Liver (tissue), 9 donors: Measurements from ENCODE around the gene PPP1R3G. TPM values are rescaled to one million over a fixed set of nuclear protein-coding genes. Genes with fewer than 3 reads are reported as not detected.

ENCODE experiments used
- DNase-seq: peaks from one replicate; pipeline ENCODE4 v3.0.0-alpha.2; 2017; ENCODE audit warnings: low spot score
- H3K27ac ChIP-seq, 2 donors: one replicate each; pipeline ENCODE4 v1.7.0; 2013; ENCODE audit warnings: inconsistent platforms in 2 of 2, low read length in 2 of 2, control low read depth in 1 of 2, low read depth in 1 of 2, mild to moderate bottlenecking in 1 of 2
- H3K27me3 ChIP-seq, 4 donors: one replicate each; pipeline versions ENCODE4 v1.6.1 to v1.7.0; 2013; ENCODE audit warnings: low read length in 3 of 4, inconsistent platforms in 1 of 4, mild to moderate bottlenecking in 1 of 4, moderate library complexity in 1 of 4; ENCODE audit not compliant: control insufficient read depth in 4 of 4, insufficient read depth in 4 of 4
- H3K36me3 ChIP-seq, 4 donors: one replicate each; pipeline versions ENCODE4 v1.6.1 to v1.7.0; 2013; ENCODE audit warnings: low read length in 3 of 4, mild to moderate bottlenecking in 3 of 4, low read depth in 1 of 4, moderate library complexity in 1 of 4; ENCODE audit not compliant: control insufficient read depth in 4 of 4, insufficient read depth in 3 of 4
- H3K4me1 ChIP-seq, 4 donors: one replicate each; pipeline versions ENCODE4 v1.6.1 to v1.7.0; 2013; ENCODE audit warnings: low read length in 3 of 4, mild to moderate bottlenecking in 3 of 4, moderate library complexity in 1 of 4; ENCODE audit not compliant: control insufficient read depth in 4 of 4, insufficient read depth in 4 of 4
- H3K4me3 ChIP-seq, 3 donors: one replicate each; pipeline versions ENCODE4 v1.6.1 to v1.7.0; 2013; ENCODE audit warnings: low read length in 3 of 3, control low read depth in 1 of 3, low read depth in 1 of 3, mild to moderate bottlenecking in 1 of 3
- H3K9ac ChIP-seq, 2 donors: one replicate each; pipeline ENCODE4 v1.7.0; 2013; ENCODE audit warnings: low read length in 2 of 2, mild to moderate bottlenecking in 2 of 2, moderate library complexity in 2 of 2, control low read depth in 1 of 2, low read depth in 1 of 2
- H3K9me3 ChIP-seq, 4 donors: one replicate each; pipeline versions ENCODE4 v1.6.1 to v1.7.0; 2013; ENCODE audit warnings: low read length in 3 of 4; ENCODE audit not compliant: control insufficient read depth in 4 of 4
- ATF3 ChIP-seq: IDR thresholded peaks from 2 replicates; pipeline ENCODE4 v1.6.1; 2016; ENCODE audit warnings: antibody characterized with exemption
- EGR1 ChIP-seq, 2 donors: IDR thresholded peaks; 2 replicates each; pipeline ENCODE4 v1.6.1; 2016 to 2018; ENCODE audit warnings: antibody characterized with exemption in 2 of 2, low read depth in 2 of 2
- FOXA1 ChIP-seq: IDR thresholded peaks from 2 replicates; pipeline ENCODE4 v1.6.1; 2016; ENCODE audit warnings: antibody characterized with exemption
- FOXA2 ChIP-seq: IDR thresholded peaks from 2 replicates; pipeline ENCODE4 v1.6.1; 2016; ENCODE audit warnings: antibody characterized with exemption
- GABPA ChIP-seq, 2 donors: IDR thresholded peaks in 1 of 2; conservative IDR thresholded peaks in 1 of 2; 2 replicates each; pipeline ENCODE4 v1.6.1; 2016; ENCODE audit warnings: antibody characterized with exemption in 2 of 2, mild to moderate bottlenecking in 1 of 2, moderate library complexity in 1 of 2
- HNF4A ChIP-seq, 2 donors: conservative IDR thresholded peaks; 2 replicates each; pipeline ENCODE4 v1.6.1; 2016; ENCODE audit warnings: antibody characterized with exemption in 2 of 2, mild to moderate bottlenecking in 2 of 2
- HNF4G ChIP-seq: IDR thresholded peaks from 2 replicates; pipeline ENCODE4 v1.6.1; 2016; ENCODE audit warnings: antibody characterized with exemption
- JUND ChIP-seq, 2 donors: IDR thresholded peaks; 2 replicates each; pipeline ENCODE4 v1.6.1; 2016; ENCODE audit warnings: antibody characterized with exemption in 2 of 2
- NR2F2 ChIP-seq: IDR thresholded peaks from 2 replicates; pipeline ENCODE4 v1.6.1; 2016; ENCODE audit warnings: antibody characterized with exemption
- RAD21 ChIP-seq, 2 donors: IDR thresholded peaks; 2 replicates each; pipeline ENCODE4 v1.6.1; 2016; ENCODE audit warnings: antibody characterized with exemption in 2 of 2, mild to moderate bottlenecking in 2 of 2
- RXRA ChIP-seq, 2 donors: IDR thresholded peaks; 2 replicates each; pipeline ENCODE4 v1.6.1; 2017 to 2018; ENCODE audit warnings: antibody characterized with exemption in 2 of 2, mild to moderate bottlenecking in 1 of 2
- SP1 ChIP-seq: IDR thresholded peaks from 2 replicates; pipeline ENCODE4 v1.6.1; 2018; ENCODE audit warnings: antibody characterized with exemption, mild to moderate bottlenecking
- TAF1 ChIP-seq: conservative IDR thresholded peaks from 2 replicates; pipeline ENCODE4 v1.6.1; 2016; ENCODE audit warnings: antibody characterized with exemption, mild to moderate bottlenecking
- YY1 ChIP-seq: IDR thresholded peaks from 2 replicates; pipeline ENCODE4 v1.6.1; 2016; ENCODE audit warnings: antibody characterized with exemption, mild to moderate bottlenecking
- ZBTB33 ChIP-seq: IDR thresholded peaks from 2 replicates; pipeline ENCODE4 v1.6.1; 2016; ENCODE audit warnings: antibody characterized with exemption
- WGBS: extraction: QIAGEN DNeasy Blood & Tissue Kit; methylation state at CpG from one replicate; pipeline ENCODE4 v1.1.7; 2013; 5-methylcytosine and 5-hydroxymethylcytosine counted together
- polyA plus RNA-seq, 2 donors: library from polyadenylated mRNA; stranded (reverse) in 1 of 2; unstranded in 1 of 2; fragments of 200-250 nt in 1 of 2; fragments of >200 nt in 1 of 2; fragmentation: Nextera tagmentation in 1 of 2; extraction: Ambion mirVana in 1 of 2; gene quantifications; one replicate each; pipeline versions ENCODE4 v1.2.1 to v1.2.3, GENCODE V29; 2013 to 2015
- total RNA-seq, 2 donors: library from RNA; depleted of rRNA; stranded (reverse); fragments of >200 nt; gene quantifications; one replicate each; pipeline ENCODE4 v1.2.3, GENCODE V29; 2014
- TF ChIP-seq, protein P1 (sequence below): fragments of 150-350 bp; IDR thresholded peaks from 2 replicates; pipeline ENCODE4 v1.5.1; 2017; ENCODE audit warnings: improper control_type of control experiment, low read depth, low read length; ENCODE audit not compliant: missing input control
- TF ChIP-seq, protein P2 (sequence below): IDR thresholded peaks from 2 replicates; pipeline ENCODE4 v1.6.1; 2016; ENCODE audit warnings: antibody characterized with exemption, mild to moderate bottlenecking
- donor health status: healthy.
- donor health status: healthy.
- donor health status: healthy.
- donor health status: healthy.
- donor health status: healthy.

Gene PPP1R3G
- total and polyA plus RNA-seq, 4 donors, result 0.25 to 3.0 (median 0.47) TPM

DNA sequence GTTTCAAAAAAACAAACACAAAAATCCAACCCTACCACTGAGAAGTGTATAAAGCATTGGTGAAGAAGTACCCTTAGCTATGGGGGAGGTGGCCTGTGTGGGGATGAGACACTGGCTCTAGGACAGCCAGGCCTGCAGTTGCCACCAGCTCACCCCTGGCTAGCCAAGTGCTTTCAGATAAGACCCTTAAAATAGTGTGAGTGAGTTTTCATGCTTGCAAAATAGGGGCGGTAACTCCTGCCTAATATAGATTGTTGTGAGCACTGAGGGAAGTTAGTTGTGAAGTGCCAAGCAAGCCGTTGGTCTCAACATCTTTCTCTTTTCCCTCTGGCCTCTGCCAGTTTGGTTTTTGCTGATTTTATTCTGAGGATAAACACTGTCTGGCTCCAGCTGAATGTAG lies 11.3 kb downstream of the PPP1R3G start:
- no peaks in the 10 kb centered on the region for H3K4me1 ChIP-seq
- H3K27ac ChIP-seq, result no peak overlapping the region
- no peaks in the 10 kb centered on the region for H3K36me3 ChIP-seq
- 81% methylated on average over 2 of the region's 2 CpGs for WGBS
- no peak for DNase-seq
- H3K9ac ChIP-seq, result no peak overlapping the region
- TF ChIP-seq RAD21 (IDR thresholded peaks at IDR 0.05) (no peak), JUND (IDR thresholded peaks at IDR 0.05) (no peak), YY1 (no peak), GABPA (IDR thresholded peaks at IDR 0.05 in 1 of 2, conservative IDR thresholded peaks at IDR 0.05 in 1 of 2) (no peak), HNF4A (conservative IDR thresholded peaks at IDR 0.05) (no peak), TAF1 (no peak), FOXA1 (no peak), ZBTB33 (no peak), FOXA2 (no peak), RXRA (IDR thresholded peaks at IDR 0.05) (no peak), EGR1 (IDR thresholded peaks at IDR 0.05; ENCODE audit: low read depth in 2 of 2) (no peak)
- TF ChIP-seq, protein P1, sequence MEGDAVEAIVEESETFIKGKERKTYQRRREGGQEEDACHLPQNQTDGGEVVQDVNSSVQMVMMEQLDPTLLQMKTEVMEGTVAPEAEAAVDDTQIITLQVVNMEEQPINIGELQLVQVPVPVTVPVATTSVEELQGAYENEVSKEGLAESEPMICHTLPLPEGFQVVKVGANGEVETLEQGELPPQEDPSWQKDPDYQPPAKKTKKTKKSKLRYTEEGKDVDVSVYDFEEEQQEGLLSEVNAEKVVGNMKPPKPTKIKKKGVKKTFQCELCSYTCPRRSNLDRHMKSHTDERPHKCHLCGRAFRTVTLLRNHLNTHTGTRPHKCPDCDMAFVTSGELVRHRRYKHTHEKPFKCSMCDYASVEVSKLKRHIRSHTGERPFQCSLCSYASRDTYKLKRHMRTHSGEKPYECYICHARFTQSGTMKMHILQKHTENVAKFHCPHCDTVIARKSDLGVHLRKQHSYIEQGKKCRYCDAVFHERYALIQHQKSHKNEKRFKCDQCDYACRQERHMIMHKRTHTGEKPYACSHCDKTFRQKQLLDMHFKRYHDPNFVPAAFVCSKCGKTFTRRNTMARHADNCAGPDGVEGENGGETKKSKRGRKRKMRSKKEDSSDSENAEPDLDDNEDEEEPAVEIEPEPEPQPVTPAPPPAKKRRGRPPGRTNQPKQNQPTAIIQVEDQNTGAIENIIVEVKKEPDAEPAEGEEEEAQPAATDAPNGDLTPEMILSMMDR, result no peak
- no peak overlapping the region for H3K4me3 ChIP-seq
- H3K27me3 ChIP-seq, result no peaks in the 10 kb centered on the region
- H3K9me3 ChIP-seq, result no peaks in the 10 kb centered on the region

- H3K9ac ChIP-seq, result no peak overlapping the region
- 92% methylated on average over 14 of the region's 14 CpGs for WGBS
- DNase-seq, result no peak
- H3K36me3 ChIP-seq, result no peaks in the 10 kb centered on the region
- no peaks in the 10 kb centered on the region for H3K9me3 ChIP-seq
- no peak overlapping the region for H3K4me3 ChIP-seq
- no peaks in the 10 kb centered on the region for H3K27me3 ChIP-seq
- TF ChIP-seq, protein P1, result no peak
- TF ChIP-seq RXRA (IDR thresholded peaks at IDR 0.05), result no peak
- no peak for TF ChIP-seq FOXA2
- no peak for TF ChIP-seq FOXA1
- no peak for TF ChIP-seq TAF1
- TF ChIP-seq EGR1 (IDR thresholded peaks at IDR 0.05; ENCODE audit: low read depth in 2 of 2), result no peak
- no peak for TF ChIP-seq GABPA (IDR thresholded peaks at IDR 0.05 in 1 of 2, conservative IDR thresholded peaks at IDR 0.05 in 1 of 2)
- no peak for TF ChIP-seq HNF4G
- TF ChIP-seq NR2F2, result no peak
- TF ChIP-seq YY1, result no peak
- no peak for TF ChIP-seq JUND (IDR thresholded peaks at IDR 0.05)
- TF ChIP-seq RAD21 (IDR thresholded peaks at IDR 0.05), result no peak
- no peak for TF ChIP-seq ZBTB33
- no peak for TF ChIP-seq SP1
- TF ChIP-seq, protein P2, sequence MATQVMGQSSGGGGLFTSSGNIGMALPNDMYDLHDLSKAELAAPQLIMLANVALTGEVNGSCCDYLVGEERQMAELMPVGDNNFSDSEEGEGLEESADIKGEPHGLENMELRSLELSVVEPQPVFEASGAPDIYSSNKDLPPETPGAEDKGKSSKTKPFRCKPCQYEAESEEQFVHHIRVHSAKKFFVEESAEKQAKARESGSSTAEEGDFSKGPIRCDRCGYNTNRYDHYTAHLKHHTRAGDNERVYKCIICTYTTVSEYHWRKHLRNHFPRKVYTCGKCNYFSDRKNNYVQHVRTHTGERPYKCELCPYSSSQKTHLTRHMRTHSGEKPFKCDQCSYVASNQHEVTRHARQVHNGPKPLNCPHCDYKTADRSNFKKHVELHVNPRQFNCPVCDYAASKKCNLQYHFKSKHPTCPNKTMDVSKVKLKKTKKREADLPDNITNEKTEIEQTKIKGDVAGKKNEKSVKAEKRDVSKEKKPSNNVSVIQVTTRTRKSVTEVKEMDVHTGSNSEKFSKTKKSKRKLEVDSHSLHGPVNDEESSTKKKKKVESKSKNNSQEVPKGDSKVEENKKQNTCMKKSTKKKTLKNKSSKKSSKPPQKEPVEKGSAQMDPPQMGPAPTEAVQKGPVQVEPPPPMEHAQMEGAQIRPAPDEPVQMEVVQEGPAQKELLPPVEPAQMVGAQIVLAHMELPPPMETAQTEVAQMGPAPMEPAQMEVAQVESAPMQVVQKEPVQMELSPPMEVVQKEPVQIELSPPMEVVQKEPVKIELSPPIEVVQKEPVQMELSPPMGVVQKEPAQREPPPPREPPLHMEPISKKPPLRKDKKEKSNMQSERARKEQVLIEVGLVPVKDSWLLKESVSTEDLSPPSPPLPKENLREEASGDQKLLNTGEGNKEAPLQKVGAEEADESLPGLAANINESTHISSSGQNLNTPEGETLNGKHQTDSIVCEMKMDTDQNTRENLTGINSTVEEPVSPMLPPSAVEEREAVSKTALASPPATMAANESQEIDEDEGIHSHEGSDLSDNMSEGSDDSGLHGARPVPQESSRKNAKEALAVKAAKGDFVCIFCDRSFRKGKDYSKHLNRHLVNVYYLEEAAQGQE, result no peak
- TF ChIP-seq HNF4A (conservative IDR thresholded peaks at IDR 0.05), result no peak
- TF ChIP-seq ATF3, result no peak
- no peak overlapping the region for H3K27ac ChIP-seq
- H3K4me1 ChIP-seq, result no peaks in the 10 kb centered on the region
These were observed 13.5 kb downstream of the PPP1R3G start for GRCh38 chr6:5098501-5099270.
